Tibial nerve (tissue), 4 donors: ENCODE data around the gene EFHD1. TPM values are rescaled to one million over a fixed set of nuclear protein-coding genes. Genes with fewer than 3 reads are reported as not detected.
A peak's percentile ranks its signal among the peaks of the same experiment; 100 is the strongest.

Source experiments
- DNase-seq, 2 donors: peaks; one replicate each; pipeline ENCODE4 v3.0.0-alpha.2; 2019; ENCODE audit warnings: low spot score in 2 of 2
- H3K27ac ChIP-seq, 4 donors: fragments of 200-600 bp; sonication (generic) in 3 of 4; one replicate each; pipeline ENCODE4 v1.5.1; 2017 to 2019; ENCODE audit warnings: mild to moderate bottlenecking in 1 of 4
- H3K27me3 ChIP-seq, 2 donors: fragments of 200-600 bp; sonication (generic) in 1 of 2; one replicate each; pipeline versions ENCODE4 v1.5.1 to v1.6.0; 2017 to 2019
- H3K36me3 ChIP-seq, 3 donors: fragments of 200-600 bp; sonication (generic); one replicate each; pipeline ENCODE4 v1.5.1; 2018 to 2019
- H3K4me1 ChIP-seq, 4 donors: fragments of 200-600 bp; sonication (generic) in 3 of 4; one replicate each; pipeline ENCODE4 v1.5.1; 2017 to 2019
- H3K4me3 ChIP-seq, 4 donors: fragments of 200-600 bp; sonication (generic) in 3 of 4; one replicate each; pipeline ENCODE4 v1.5.1; 2017 to 2019; ENCODE audit warnings: mild to moderate bottlenecking in 1 of 4, moderate library complexity in 1 of 4
- H3K9me3 ChIP-seq, 4 donors: fragments of 200-600 bp; sonication (generic) in 3 of 4; one replicate each; pipeline ENCODE4 v1.5.1; 2017 to 2019
- CTCF ChIP-seq, 5 experiments: fragments of 200-600 bp in 3 of 5; fragments of 450-650 bp in 2 of 5; sonication (generic) in 3 of 5; IDR thresholded peaks; one replicate each; pipeline ENCODE4 v1.5.1; 2016 to 2019; ENCODE audit warnings: antibody characterized with exemption in 5 of 5, mild to moderate bottlenecking in 3 of 5, moderate library complexity in 2 of 5
- EP300 ChIP-seq, 2 donors: sonication (generic); formaldehyde crosslinking; IDR thresholded peaks; one replicate each; pipeline ENCODE4 v1.6.1; 2017; ENCODE audit warnings: antibody characterized with exemption in 2 of 2, mild to moderate bottlenecking in 1 of 2
- POLR2A ChIP-seq, 2 donors: fragments of 450-650 bp; IDR thresholded peaks; one replicate each; pipeline ENCODE4 v1.6.1; 2017; ENCODE audit warnings: antibody characterized with exemption in 2 of 2, mild to moderate bottlenecking in 2 of 2, moderate library complexity in 2 of 2
- WGBS, 2 donors: methylation state at CpG; one replicate each; pipeline ENCODE4 v1.1.5; 2018; 5-methylcytosine and 5-hydroxymethylcytosine counted together
- total RNA-seq, 4 donors: library from RNA; depleted of rRNA; stranded (reverse); fragments of >200 nt; gene quantifications; one replicate each; pipeline ENCODE4 v1.1.0, GENCODE V29; 2016

The EFHD1 gene
- total RNA-seq, 4 donors from 2014 or later: 29.1 to 48.7 (median 42.6) TPM

GRCh38 chr2:232647261-232647660 lies 13.9 kb downstream of the EFHD1 start:
- H3K36me3 ChIP-seq: no peaks in the 10 kb centered on the region
- no peaks in the 10 kb centered on the region for H3K9me3 ChIP-seq
- no peak for TF ChIP-seq EP300 (IDR thresholded peaks at IDR 0.05)
- no peak for TF ChIP-seq POLR2A (IDR thresholded peaks at IDR 0.05)
- TF ChIP-seq CTCF (IDR thresholded peaks at IDR 0.05): no peak
- no peak for DNase-seq
- H3K4me1 ChIP-seq: peaks cover 0 to 8% (median 0%) of the 10 kb centered on the region in 4 donors
- no peak overlapping the region for H3K27ac ChIP-seq
- no peaks in the 10 kb centered on the region for H3K27me3 ChIP-seq
- no peak overlapping the region for H3K4me3 ChIP-seq
- 48 to 64% methylated on average over 6 to 8 of the region's 8 CpGs for WGBS, 2 donors

DNA sequence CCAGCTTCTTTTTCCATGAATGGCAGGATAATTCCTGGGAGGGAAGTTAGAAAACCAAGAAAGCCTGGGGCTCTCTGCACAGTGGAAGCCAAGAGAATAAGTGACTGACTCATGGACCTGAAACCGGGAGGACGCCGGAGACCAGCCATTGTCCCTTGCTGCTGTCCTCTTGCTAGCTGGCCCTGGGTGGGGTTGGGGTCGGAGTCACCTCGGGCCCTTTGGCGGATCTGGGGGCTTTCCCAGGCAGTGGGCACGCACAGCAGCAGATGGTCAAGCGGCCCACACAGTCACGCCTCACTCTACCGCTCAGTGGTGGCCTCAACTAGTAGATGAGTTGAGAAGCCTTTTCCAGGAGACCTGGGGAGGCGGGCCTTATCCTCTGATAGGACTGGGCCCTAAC lies 15.6 kb downstream of the EFHD1 start:
- no peaks in the 10 kb centered on the region for H3K27me3 ChIP-seq
- H3K9me3 ChIP-seq: no peaks in the 10 kb centered on the region
- H3K27ac ChIP-seq: no peak overlapping the region
- H3K4me3 ChIP-seq: no peak overlapping the region
- 91 to 94% methylated on average over 3 to 11 of the region's 11 CpGs for WGBS, 2 donors
- H3K36me3 ChIP-seq: no peaks in the 10 kb centered on the region
- peaks cover 0 to 4% (median 0%) of the 10 kb centered on the region in 4 donors for H3K4me1 ChIP-seq
- DNase-seq: no peak
- TF ChIP-seq CTCF (IDR thresholded peaks at IDR 0.05) (no peak), POLR2A (IDR thresholded peaks at IDR 0.05) (no peak), EP300 (IDR thresholded peaks at IDR 0.05) (no peak)

GRCh38 chr2:232652505-232652851 lies 19.1 kb downstream of the EFHD1 start:
- no peak for DNase-seq
- 53 to 62% methylated on average over 4 of the region's 4 CpGs for WGBS, 2 donors
- TF ChIP-seq EP300 (IDR thresholded peaks at IDR 0.05): no peak
- TF ChIP-seq POLR2A (IDR thresholded peaks at IDR 0.05): no peak
- no peak for TF ChIP-seq CTCF (IDR thresholded peaks at IDR 0.05)

DNA sequence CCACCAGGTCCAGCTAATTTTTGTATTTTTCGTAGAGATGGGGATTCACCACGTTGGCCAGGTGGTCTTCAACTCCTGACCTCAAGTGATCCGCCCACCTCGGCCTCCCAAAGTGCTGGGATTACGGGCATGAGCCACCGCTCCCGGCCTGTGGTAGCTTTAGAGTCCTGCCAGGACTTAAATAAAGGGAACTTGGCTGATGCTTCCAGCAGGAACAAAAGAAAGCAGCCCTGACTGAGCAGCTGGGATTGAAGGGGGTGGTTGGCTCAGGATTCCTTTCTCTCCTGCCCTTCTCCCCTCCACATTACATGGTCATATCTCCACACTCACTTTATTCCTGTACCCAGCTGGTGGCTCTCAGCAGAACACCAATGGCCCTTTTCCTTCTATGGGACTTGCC lies 20.0 kb downstream of the EFHD1 start:
- Histone ChIP-seq H3K4me3 (no peak overlapping the region), H3K27me3 (no peaks in the 10 kb centered on the region), H3K36me3 (no peaks in the 10 kb centered on the region), H3K27ac (no peak overlapping the region), H3K9me3 (no peaks in the 10 kb centered on the region), H3K4me1 (peaks cover 0 to 4% (median 0%) of the 10 kb centered on the region in 4 donors)
- DNase-seq: no peak
- 85 to 90% methylated on average over 7 of the region's 7 CpGs for WGBS, 2 donors
- no peak for TF ChIP-seq POLR2A (IDR thresholded peaks at IDR 0.05)
- no peak for TF ChIP-seq CTCF (IDR thresholded peaks at IDR 0.05)
- TF ChIP-seq EP300 (IDR thresholded peaks at IDR 0.05): no peak

More at GRCh38 chr2:232652505-232652851, 19.1 kb downstream of the EFHD1 start:
- Histone ChIP-seq H3K9me3 (no peaks in the 10 kb centered on the region), H3K36me3 (no peaks in the 10 kb centered on the region), H3K27ac (no peak overlapping the region), H3K27me3 (no peaks in the 10 kb centered on the region), H3K4me3 (no peak overlapping the region), H3K4me1 (peaks cover 0 to 4% (median 0%) of the 10 kb centered on the region in 4 donors)

DNA sequence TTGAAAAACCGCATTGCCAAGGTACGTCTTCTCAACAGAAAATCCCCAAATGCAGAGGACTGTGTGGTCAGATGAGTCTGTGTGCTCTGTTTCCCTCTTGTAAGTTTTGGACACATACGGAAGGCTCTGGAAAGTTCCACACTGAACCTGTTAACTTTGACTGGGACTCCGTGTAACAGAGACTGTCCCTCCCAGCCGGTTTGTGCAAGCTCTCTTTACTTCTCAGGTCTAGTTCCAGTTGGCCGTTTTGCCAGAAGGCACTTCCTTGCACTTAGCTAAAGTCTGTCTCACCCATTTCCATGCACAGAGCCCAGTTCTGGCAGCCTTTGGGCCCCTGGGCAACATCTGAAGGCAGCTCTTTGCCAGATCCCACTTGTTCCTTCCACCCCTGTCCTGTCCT lies 22.0 kb downstream of the EFHD1 start:
- H3K27me3 ChIP-seq: no peaks in the 10 kb centered on the region
- H3K9me3 ChIP-seq: peaks cover 0 to under 1% (median 0%) of the 10 kb centered on the region in 4 donors
- DNase-seq: peak in 1 of 2 donors; percentile 19
- no peak overlapping the region for H3K27ac ChIP-seq
- no peak overlapping the region for H3K4me3 ChIP-seq
- H3K36me3 ChIP-seq: no peaks in the 10 kb centered on the region
- TF ChIP-seq CTCF (IDR thresholded peaks at IDR 0.05) (no peak), EP300 (IDR thresholded peaks at IDR 0.05) (no peak)
- 78 to 79% methylated on average over 6 of the region's 6 CpGs for WGBS, 2 donors
- H3K4me1 ChIP-seq: peaks cover 0 to 4% (median 0%) of the 10 kb centered on the region in 4 donors
